ENCODE results near the gene OSM.

DNA sequence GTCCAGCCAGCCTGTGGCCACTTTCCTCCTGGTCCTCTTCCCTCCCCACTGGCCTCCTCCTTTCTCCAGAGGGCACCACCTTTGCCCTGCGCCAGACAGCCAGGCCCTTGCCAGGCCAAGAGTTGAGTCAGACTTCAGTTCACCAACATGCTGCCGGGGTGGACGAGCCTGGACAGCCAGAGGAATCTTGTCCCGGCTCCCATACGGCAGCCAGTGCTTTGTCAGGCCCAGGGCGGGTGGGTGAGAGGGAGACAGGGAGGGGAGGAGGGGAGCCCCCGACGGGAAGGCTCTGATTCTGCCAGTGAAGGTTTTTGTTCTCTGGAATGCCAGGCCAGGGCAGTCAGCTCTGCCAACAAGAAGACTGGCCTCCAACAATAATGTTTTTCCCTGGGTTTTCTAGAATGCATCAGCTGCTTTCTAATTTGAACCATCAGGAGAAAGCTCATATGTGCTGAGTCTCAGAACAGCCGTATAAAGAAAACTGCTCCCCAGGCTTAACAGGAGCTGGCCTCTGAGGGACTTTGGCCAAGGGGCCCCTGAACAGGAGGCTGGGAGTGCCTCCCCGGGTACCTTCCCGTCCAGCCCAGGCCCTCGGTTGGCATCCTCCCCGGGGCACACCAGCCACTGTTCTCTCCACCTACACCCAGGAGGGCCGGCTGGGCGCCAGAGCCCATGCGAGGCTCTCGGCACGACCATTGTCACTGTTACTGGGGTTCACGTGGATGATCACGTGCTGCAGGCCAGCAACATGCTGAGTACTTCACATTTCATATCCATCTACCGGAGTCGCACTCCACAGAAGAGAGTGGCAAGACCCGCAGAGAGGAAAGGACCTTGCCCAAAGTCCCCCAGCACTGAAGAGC, 48.7 kb downstream of the OSM start:
- TF ChIP-seq GATA3 (IDR thresholded peaks at IDR 0.05; ENCODE audit: low read depth, low read length) (no peak), GATA2 (IDR thresholded peaks at IDR 0.05; ENCODE audit: low read depth, low read length) (no peak)
